A549 treated with Hydrocortisone at 1 μM for 4 hours (cell line): ENCODE measurements around the gene MYLK. TPM values are rescaled to one million over a fixed set of nuclear protein-coding genes. Genes with fewer than 3 reads are reported as not detected.

ENCODE experiments used
- total RNA-seq: library from RNA; stranded (reverse); fragments of 200-300 nt; extraction: Qiagen RNA extraction; gene quantifications from 5 replicates; pipeline ENCODE4 v1.2.3, GENCODE V29; 2022

MYLK gene, protein sequence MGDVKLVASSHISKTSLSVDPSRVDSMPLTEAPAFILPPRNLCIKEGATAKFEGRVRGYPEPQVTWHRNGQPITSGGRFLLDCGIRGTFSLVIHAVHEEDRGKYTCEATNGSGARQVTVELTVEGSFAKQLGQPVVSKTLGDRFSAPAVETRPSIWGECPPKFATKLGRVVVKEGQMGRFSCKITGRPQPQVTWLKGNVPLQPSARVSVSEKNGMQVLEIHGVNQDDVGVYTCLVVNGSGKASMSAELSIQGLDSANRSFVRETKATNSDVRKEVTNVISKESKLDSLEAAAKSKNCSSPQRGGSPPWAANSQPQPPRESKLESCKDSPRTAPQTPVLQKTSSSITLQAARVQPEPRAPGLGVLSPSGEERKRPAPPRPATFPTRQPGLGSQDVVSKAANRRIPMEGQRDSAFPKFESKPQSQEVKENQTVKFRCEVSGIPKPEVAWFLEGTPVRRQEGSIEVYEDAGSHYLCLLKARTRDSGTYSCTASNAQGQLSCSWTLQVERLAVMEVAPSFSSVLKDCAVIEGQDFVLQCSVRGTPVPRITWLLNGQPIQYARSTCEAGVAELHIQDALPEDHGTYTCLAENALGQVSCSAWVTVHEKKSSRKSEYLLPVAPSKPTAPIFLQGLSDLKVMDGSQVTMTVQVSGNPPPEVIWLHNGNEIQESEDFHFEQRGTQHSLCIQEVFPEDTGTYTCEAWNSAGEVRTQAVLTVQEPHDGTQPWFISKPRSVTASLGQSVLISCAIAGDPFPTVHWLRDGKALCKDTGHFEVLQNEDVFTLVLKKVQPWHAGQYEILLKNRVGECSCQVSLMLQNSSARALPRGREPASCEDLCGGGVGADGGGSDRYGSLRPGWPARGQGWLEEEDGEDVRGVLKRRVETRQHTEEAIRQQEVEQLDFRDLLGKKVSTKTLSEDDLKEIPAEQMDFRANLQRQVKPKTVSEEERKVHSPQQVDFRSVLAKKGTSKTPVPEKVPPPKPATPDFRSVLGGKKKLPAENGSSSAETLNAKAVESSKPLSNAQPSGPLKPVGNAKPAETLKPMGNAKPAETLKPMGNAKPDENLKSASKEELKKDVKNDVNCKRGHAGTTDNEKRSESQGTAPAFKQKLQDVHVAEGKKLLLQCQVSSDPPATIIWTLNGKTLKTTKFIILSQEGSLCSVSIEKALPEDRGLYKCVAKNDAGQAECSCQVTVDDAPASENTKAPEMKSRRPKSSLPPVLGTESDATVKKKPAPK (N-terminal part only)
- total RNA-seq: 13.0 to 23.4 TPM (median 13.8 TPM) in 5 replicates

DNA sequence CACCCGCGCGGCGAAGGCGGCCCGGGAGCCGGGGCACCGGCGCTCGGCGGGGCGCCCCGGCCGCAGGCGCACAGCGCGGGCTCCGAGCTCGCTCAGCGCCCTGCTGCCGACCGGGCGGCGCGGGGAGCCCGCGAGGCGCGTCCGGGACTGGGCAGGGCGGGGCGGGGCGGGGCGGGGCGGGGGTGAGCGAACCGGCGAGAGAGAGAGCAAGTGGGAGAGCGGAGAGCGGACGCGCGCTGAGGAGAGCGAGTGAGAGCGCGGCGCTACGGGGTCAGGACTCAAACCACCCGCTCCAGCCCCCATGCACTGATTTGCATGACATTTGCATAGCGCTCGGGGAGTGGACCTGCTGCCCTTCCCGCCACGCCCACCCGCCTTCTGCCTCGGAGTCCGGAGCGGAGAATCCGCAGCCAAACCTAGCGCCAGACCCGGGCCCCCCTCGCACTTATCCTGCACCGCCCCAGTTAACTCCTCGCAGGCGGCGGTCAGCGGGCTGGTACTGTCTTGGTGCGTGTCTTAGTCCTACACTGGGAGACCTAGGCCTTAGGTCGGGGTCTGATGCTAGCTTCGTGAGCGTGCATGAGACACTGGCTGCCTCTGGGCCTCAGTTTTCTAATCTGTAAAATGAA lies at the start of gene MYLK:
Gene MYLK (minus strand): TSS at position 130 of the 629 bp plus-strand sequence. CDS start 90,491 bp downstream, outside the sequence.

GRCh38 chr3:123584988-123585937 lies 298.9 kb downstream of the MYLK start, which contains the start of gene HACD2:
Gene HACD2, minus strand, starts transcription at chr3:123585053. Its CDS starts 26 bp downstream, at chr3:123585027.

Other genes with a start within 250 kb of the MYLK start
- 15.9 to 20.5 TPM (median 19.1 TPM) in 5 replicates for gene CCDC14, start 76.9 kb upstream of the MYLK start, total RNA-seq
- gene ROPN1, start 107.8 kb upstream of the MYLK start, total RNA-seq: not detected in 5 replicates
- gene KALRN, start 149.0 kb upstream of the MYLK start, total RNA-seq: 1.2 to 2.4 TPM (median 1.7 TPM) in 5 replicates